ENCODE data around the gene HIF1AN. TPM values are rescaled to one million over a fixed set of nuclear protein-coding genes. Genes with fewer than 3 reads are reported as not detected.

Gene HIF1AN
- total and polyA plus RNA-seq, 2 of the 8 experiments (the other 6 are each of a cell fraction or from before 2014, with no cell fraction given) = 10.9 to 62.8 TPM

- H2BK15ac ChIP-seq (ENCODE audit: low read length) = no peak overlapping the region
- H3K14ac ChIP-seq (ENCODE audit: insufficient read length) = no peak overlapping the region
- no peak overlapping the region for H3K4ac ChIP-seq (replicated peaks; ENCODE audit: insufficient read length, low read depth, low read length)
- H3K18ac ChIP-seq (ENCODE audit: extremely low read depth, low read length) = no peak overlapping the region
- H3K79me1 ChIP-seq (ENCODE audit: low read depth, low read length) = no peaks in the 10 kb centered on the region
- no peaks in the 10 kb centered on the region for H3K36me3 ChIP-seq (ENCODE audit: control insufficient read depth in 2 of 4, insufficient read depth in 4 of 4, low read length in 3 of 4)
- H2BK5ac ChIP-seq (ENCODE audit: low read depth, low read length) = no peak overlapping the region
- H4K5ac ChIP-seq (ENCODE audit: insufficient read length, low read depth, low read length) = no peak overlapping the region
- H4K8ac ChIP-seq (ENCODE audit: extremely low read depth, insufficient read depth, low read length) = no peak overlapping the region
- H2BK20ac ChIP-seq (ENCODE audit: low read length) = no peak overlapping the region
- H3K27me3 ChIP-seq (replicated peaks in 1 of 4; ENCODE audit: control insufficient read depth in 3 of 4, extremely low read depth in 1 of 4, insufficient read depth in 3 of 4, low read length in 3 of 4) = peaks cover 2 to 24% (median 15%) of the 10 kb centered on the region in 4 experiments; a peak in 6 of 7 replicates
- no peak overlapping the region for H3K4me2 ChIP-seq (ENCODE audit: insufficient read depth in 1 of 2, low read depth in 2 of 2, low read length in 2 of 2)
- H3K9me3 ChIP-seq (ENCODE audit: insufficient read depth in 2 of 2, low read depth in 1 of 2, low read length in 1 of 2) = no peaks in the 10 kb centered on the region
- H3K79me2 ChIP-seq (ENCODE audit: control insufficient read depth in 1 of 2, insufficient read depth in 2 of 2, low read length in 2 of 2) = no peaks in the 10 kb centered on the region
- H4K20me1 ChIP-seq (replicated peaks in 1 of 2; ENCODE audit: control insufficient read depth in 1 of 2, insufficient read depth in 2 of 2, low read length in 2 of 2) = no peaks in the 10 kb centered on the region
- peaks cover 8% of the 10 kb centered on the region for H3K23me2 ChIP-seq (ENCODE audit: low read depth, low read length)
- H2AFZ ChIP-seq (ENCODE audit: low read length) = no peak overlapping the region
- no peak overlapping the region for H4K91ac ChIP-seq (replicated peaks; ENCODE audit: insufficient read length, low read length)
- FAIRE-seq (peak; percentile 48), DNase-seq (ENCODE audit: low read depth in 1 of 2, low spot score in 2 of 2) (no peak)
- H3K56ac ChIP-seq (replicated peaks; ENCODE audit: insufficient read length, low read depth, low read length) = no peak overlapping the region
- WGBS, 2 experiments (ENCODE audit: extremely low coverage in 1 of 2, insufficient coverage in 1 of 2, insufficient read length in 1 of 2, insufficient replicate concordance in 2 of 2, low coverage in 1 of 2, low lambda C conversion rate in 2 of 2, missing lambda C conversion rate in 1 of 2) = 83% methylated on average over 2 of the region's 2 CpGs; no CpG with 5 or more reads in 1 of the 2 experiments
- no peak overlapping the region for H3K27ac ChIP-seq (ENCODE audit: low read depth, low read length)
- no peak overlapping the region for H2BK12ac ChIP-seq (ENCODE audit: low read depth, low read length)
- no peak overlapping the region for H2AK5ac ChIP-seq (ENCODE audit: low read depth, low read length)
- ChIA-PET POLR2A (ENCODE audit: partially characterized antibody) (interaction anchor here (0.6 kb wide), 1 partner anchor 23 kb away, joined by 4 read pairs; no protein-coding TSS in a partner anchor), CTCF (ENCODE audit: partially characterized antibody) (interaction anchor here (0.7 to 13.4 kb wide), 19 partner anchors 7 to 206 kb away, joined by 3 to 190 read pairs (median 7); partner anchors contain the start of genes HIF1AN and SCD)
- no peak overlapping the region for H3K9ac ChIP-seq (replicated peaks in 1 of 4; ENCODE audit: extremely low read depth in 1 of 4, low read depth in 3 of 4, low read length in 3 of 4)
- H3K23ac ChIP-seq (ENCODE audit: insufficient read length) = no peak overlapping the region
- peaks cover 0 to 3% (median under 1%) of the 10 kb centered on the region in 4 experiments; a peak in 2 of 7 replicates for H3K4me1 ChIP-seq (replicated peaks in 1 of 4; ENCODE audit: control insufficient read depth in 3 of 4, insufficient read depth in 4 of 4, low read length in 3 of 4)
- H2BK120ac ChIP-seq (replicated peaks; ENCODE audit: low read depth, low read length) = no peak overlapping the region
- H3K4me3 ChIP-seq (ENCODE audit: extremely low read depth in 1 of 4, insufficient read depth in 2 of 4, low read depth in 3 of 4, low read length in 4 of 4) = no peak overlapping the region
- peak; percentile 8 to 25; a peak in 3 of 4 replicates for TF ChIP-seq RAD21 (IDR thresholded peaks at IDR 0.05 in 1 of 2, conservative IDR thresholded peaks at IDR 0.05 in 1 of 2; ENCODE audit: low read depth in 2 of 2, low read length in 2 of 2)
- no peak for TF ChIP-seq RBBP5 (IDR thresholded peaks at IDR 0.05; ENCODE audit: borderline replicate concordance, low read depth, low read length)
- no peak for TF ChIP-seq BRCA1 (IDR thresholded peaks at IDR 0.05; ENCODE audit: low read depth, low read length)
- TF ChIP-seq EGR1 (IDR thresholded peaks at IDR 0.05; ENCODE audit: borderline replicate concordance, low read depth, low read length) = no peak
- no peak for TF ChIP-seq SUZ12 (IDR thresholded peaks at IDR 0.05; ENCODE audit: low read length)
- TF ChIP-seq SP2 (IDR thresholded peaks at IDR 0.05; ENCODE audit: low read length) = no peak
- TF ChIP-seq, protein P1, sequence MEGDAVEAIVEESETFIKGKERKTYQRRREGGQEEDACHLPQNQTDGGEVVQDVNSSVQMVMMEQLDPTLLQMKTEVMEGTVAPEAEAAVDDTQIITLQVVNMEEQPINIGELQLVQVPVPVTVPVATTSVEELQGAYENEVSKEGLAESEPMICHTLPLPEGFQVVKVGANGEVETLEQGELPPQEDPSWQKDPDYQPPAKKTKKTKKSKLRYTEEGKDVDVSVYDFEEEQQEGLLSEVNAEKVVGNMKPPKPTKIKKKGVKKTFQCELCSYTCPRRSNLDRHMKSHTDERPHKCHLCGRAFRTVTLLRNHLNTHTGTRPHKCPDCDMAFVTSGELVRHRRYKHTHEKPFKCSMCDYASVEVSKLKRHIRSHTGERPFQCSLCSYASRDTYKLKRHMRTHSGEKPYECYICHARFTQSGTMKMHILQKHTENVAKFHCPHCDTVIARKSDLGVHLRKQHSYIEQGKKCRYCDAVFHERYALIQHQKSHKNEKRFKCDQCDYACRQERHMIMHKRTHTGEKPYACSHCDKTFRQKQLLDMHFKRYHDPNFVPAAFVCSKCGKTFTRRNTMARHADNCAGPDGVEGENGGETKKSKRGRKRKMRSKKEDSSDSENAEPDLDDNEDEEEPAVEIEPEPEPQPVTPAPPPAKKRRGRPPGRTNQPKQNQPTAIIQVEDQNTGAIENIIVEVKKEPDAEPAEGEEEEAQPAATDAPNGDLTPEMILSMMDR (IDR thresholded peaks at IDR 0.05; ENCODE audit: control extremely low read depth in 1 of 3, insufficient read depth in 1 of 3, low read depth in 1 of 3, low read length in 3 of 3) = peak; percentile 36 to 57 (median 45)
- no peak for TF ChIP-seq ATF2 (IDR thresholded peaks at IDR 0.05; ENCODE audit: low read length)
- TF ChIP-seq CBX8 (IDR thresholded peaks at IDR 0.05; ENCODE audit: borderline replicate concordance, low read depth, low read length) = no peak
Measured at GRCh38 chr10:100516847-100517246, 18.9 kb upstream of the HIF1AN start.

All from H1 (cell line).